OCI-LY1 (cell line): ENCODE results near the gene DPH7.

Experiments used
- EZH2 ChIP-seq: fragments of 200-600 bp; sonication (generic), shearing (Covaris generic); IDR thresholded peaks from 2 replicates; pipeline ENCODE4 v1.8.0; 2017; ENCODE audit warnings: borderline replicate concordance, mixed run types, mild to moderate bottlenecking, antibody characterized with exemption, low read length, moderate library complexity, mixed read lengths
- TF ChIP-seq, protein P1 (sequence below): fragments of 200-600 bp; sonication (generic), shearing (Covaris generic); IDR thresholded peaks from 2 replicates; pipeline ENCODE4 v1.5.1; 2017; ENCODE audit warnings: mild to moderate bottlenecking, antibody characterized with exemption, low read length, moderate library complexity, mixed read lengths

DNA sequence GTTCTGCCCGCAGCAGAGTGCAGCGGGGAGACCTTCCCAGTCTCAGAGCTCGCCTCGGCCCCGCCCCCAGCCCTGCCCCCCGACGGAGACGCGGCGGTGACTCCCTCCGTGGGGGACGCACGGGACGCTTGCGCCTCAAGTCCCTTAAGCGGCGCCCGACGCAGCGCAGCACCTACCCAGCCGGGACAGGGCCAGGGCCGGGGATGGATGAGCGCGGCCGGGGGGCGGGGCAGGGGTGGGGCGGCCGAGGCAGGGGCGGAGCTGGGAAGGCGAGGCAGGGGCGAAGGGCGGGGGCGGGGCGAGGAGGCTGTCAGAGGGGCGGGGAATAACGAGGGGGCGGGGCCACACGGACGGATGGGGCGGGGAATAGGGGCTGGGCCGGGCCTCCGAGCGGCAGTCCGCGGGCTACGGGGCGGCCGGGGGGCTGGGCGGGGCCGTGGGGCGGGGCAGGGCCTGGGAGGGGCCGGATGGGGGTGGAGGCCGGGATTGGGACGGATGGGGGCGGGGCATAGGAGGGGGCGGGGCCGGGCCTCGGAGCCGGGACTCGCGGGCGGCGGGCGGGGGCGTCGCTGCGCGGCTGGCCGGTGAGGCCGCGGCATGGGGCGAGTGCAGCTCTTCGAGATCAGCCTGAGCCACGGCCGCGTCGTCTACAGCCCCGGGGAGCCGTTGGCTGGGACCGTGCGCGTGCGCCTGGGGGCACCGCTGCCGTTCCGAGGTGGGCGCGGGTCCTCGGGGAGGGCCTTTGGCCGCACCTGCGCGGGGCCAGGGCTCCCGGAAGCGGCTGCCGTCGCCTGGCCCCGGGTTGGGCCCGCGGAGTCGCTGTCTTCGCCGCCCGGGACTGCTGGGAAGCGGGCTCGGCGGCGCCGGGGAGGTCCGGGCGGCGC is 26.6 kb upstream of the DPH7 start, which contains the start of gene ARRDC1:
- TF ChIP-seq, protein P1, sequence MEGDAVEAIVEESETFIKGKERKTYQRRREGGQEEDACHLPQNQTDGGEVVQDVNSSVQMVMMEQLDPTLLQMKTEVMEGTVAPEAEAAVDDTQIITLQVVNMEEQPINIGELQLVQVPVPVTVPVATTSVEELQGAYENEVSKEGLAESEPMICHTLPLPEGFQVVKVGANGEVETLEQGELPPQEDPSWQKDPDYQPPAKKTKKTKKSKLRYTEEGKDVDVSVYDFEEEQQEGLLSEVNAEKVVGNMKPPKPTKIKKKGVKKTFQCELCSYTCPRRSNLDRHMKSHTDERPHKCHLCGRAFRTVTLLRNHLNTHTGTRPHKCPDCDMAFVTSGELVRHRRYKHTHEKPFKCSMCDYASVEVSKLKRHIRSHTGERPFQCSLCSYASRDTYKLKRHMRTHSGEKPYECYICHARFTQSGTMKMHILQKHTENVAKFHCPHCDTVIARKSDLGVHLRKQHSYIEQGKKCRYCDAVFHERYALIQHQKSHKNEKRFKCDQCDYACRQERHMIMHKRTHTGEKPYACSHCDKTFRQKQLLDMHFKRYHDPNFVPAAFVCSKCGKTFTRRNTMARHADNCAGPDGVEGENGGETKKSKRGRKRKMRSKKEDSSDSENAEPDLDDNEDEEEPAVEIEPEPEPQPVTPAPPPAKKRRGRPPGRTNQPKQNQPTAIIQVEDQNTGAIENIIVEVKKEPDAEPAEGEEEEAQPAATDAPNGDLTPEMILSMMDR: no peak
- no peak for TF ChIP-seq EZH2
